Effector CD4-positive, alpha-beta T cell (primary cell): ENCODE measurements around the gene VWA5B1.

Experiments used
- DNase-seq: peaks from one replicate; pipeline ENCODE4 v3.0.0-alpha.2; 2020

VWA5B1 gene

GRCh38 chr1:20399196-20399595, 108.5 kb downstream of the VWA5B1 start:
- no peak for DNase-seq

GRCh38 chr1:20399606-20400180, 109.0 kb downstream of the VWA5B1 start:
- no peak for DNase-seq

- no peak for DNase-seq
These were observed 109.9 kb downstream of the VWA5B1 start for GRCh38 chr1:20400341-20401177.

GRCh38 chr1:20401405-20402010, 110.8 kb downstream of the VWA5B1 start:
- no peak for DNase-seq

- DNase-seq, result no peak
These were observed 112.1 kb downstream of the VWA5B1 start for GRCh38 chr1:20402585-20403422.

- no peak for DNase-seq
These were observed 112.9 kb downstream of the VWA5B1 start for GRCh38 chr1:20403423-20404145.

GRCh38 chr1:20404466-20404865, 113.8 kb downstream of the VWA5B1 start:
- no peak for DNase-seq
